ENCODE measurements around the gene TADA2A.

DNA sequence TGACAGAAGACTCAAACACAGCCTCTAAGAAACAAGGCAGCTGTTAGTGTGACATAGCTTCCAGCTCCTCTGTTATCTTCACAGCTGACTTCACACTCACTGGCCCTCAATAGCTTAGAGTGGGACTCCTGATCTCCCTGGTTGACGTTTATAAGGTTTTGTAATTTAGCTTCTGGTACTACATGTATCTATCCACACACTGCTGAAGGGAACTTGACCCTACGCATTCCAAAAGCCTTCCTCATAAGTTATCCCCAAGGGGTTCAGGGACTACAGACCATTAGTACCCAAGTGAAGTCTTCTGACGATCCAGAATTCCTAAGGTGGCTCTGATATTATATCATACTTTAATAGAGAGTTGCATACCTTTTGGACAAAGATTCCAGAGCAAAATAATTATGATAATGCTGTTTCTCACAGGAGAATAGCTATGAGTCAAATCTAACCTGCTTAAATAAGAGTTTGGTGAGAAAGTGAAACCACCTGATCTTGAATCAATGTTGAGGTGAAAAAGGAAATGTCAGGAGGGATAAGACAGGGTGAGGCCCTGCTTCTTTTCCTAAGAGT is 14.6 kb upstream of the TADA2A start:
- no peak for TF ChIP-seq EZH2phosphoT487 (IDR thresholded peaks at IDR 0.05; ENCODE audit: borderline replicate concordance)
- TF ChIP-seq, protein P1, sequence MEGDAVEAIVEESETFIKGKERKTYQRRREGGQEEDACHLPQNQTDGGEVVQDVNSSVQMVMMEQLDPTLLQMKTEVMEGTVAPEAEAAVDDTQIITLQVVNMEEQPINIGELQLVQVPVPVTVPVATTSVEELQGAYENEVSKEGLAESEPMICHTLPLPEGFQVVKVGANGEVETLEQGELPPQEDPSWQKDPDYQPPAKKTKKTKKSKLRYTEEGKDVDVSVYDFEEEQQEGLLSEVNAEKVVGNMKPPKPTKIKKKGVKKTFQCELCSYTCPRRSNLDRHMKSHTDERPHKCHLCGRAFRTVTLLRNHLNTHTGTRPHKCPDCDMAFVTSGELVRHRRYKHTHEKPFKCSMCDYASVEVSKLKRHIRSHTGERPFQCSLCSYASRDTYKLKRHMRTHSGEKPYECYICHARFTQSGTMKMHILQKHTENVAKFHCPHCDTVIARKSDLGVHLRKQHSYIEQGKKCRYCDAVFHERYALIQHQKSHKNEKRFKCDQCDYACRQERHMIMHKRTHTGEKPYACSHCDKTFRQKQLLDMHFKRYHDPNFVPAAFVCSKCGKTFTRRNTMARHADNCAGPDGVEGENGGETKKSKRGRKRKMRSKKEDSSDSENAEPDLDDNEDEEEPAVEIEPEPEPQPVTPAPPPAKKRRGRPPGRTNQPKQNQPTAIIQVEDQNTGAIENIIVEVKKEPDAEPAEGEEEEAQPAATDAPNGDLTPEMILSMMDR (conservative IDR thresholded peaks at IDR 0.05; ENCODE audit: low read length): no peak

All from Loucy (cell line).